Caco-2 (cell line): Measurements from ENCODE around the gene KRT77. TPM values are rescaled to one million over a fixed set of nuclear protein-coding genes. Genes with fewer than 3 reads are reported as not detected.

Experiments used
- BruUV-seq: library from RNA; stranded (reverse); fragments of 400-500 nt; replicated peaks from 2 replicates; lab custom pipeline; 2021; lab: Mats Ljungman, UMichigan
- CTCF ChIA-PET: fragments of 300-600 bp; sonication (Branson Sonifier 250); formaldehyde crosslinking; loops from one replicate; lab custom pipeline; 2022; ENCODE audit warnings: antibody characterized with exemption; lab: Charles Lee
- POLR2A ChIA-PET: fragments of 300-600 bp; sonication (Branson Sonifier 250); formaldehyde crosslinking; loops from one replicate; lab custom pipeline; 2022; ENCODE audit warnings: antibody characterized with exemption; lab: Charles Lee
- DNase-seq, 2 experiments: peaks; one replicate each; pipeline versions ENCODE4 v3.0.0 to v3.0.0-alpha.2; 2020 to 2022
- H3K27me3 ChIP-seq: replicated peaks from 2 replicates; pipeline ENCODE4 v1.6.0; 2011; ENCODE audit warnings: low read length; ENCODE audit not compliant: control insufficient read depth, insufficient read depth
- H3K36me3 ChIP-seq: 2 replicates; pipeline ENCODE4 v1.5.1; 2011; ENCODE audit warnings: low read length; ENCODE audit not compliant: control insufficient read depth, insufficient read depth
- H3K4me1 ChIP-seq: fragments of 250-450 bp; sonication (Bioruptor Pico); 2 replicates; pipeline ENCODE4 v1.5.1; 2020; ENCODE audit warnings: mild to moderate bottlenecking
- H3K4me3 ChIP-seq: 2 replicates; pipeline ENCODE4 v1.5.1; 2011; ENCODE audit warnings: low read depth, mild to moderate bottlenecking, control low read depth, low read length
- H3K9me3 ChIP-seq: fragments of 250-450 bp; sonication (Bioruptor Pico); 2 replicates; pipeline ENCODE4 v1.5.1; 2020; ENCODE audit warnings: mild to moderate bottlenecking, moderate library complexity
- H3K27ac Mint-ChIP-seq: one replicate; pipeline ENCODE4 v1.8.0; 2022; ENCODE audit warnings: mixed read lengths; ENCODE audit not compliant: unreplicated experiment
- H3K27me3 Mint-ChIP-seq: one replicate; pipeline ENCODE4 v1.8.0; 2022; ENCODE audit warnings: mixed read lengths; ENCODE audit not compliant: insufficient read depth, unreplicated experiment
- H3K36me3 Mint-ChIP-seq: one replicate; pipeline ENCODE4 v1.8.0; 2022; ENCODE audit warnings: mild to moderate bottlenecking, mixed read lengths; ENCODE audit not compliant: insufficient read depth, unreplicated experiment
- H3K4me1 Mint-ChIP-seq: one replicate; pipeline ENCODE4 v1.8.0; 2022; ENCODE audit warnings: low read depth, mixed read lengths; ENCODE audit not compliant: unreplicated experiment
- H3K4me3 Mint-ChIP-seq: one replicate; pipeline ENCODE4 v1.8.0; 2022; ENCODE audit warnings: mild to moderate bottlenecking, moderate library complexity, mixed read lengths; ENCODE audit not compliant: unreplicated experiment
- H3K9me3 Mint-ChIP-seq: one replicate; pipeline ENCODE4 v1.8.0; 2022; ENCODE audit warnings: mixed read lengths; ENCODE audit not compliant: unreplicated experiment
- CTCF ChIP-seq, 2 experiments: fragments of 200-600 bp in 1 of 2; IDR thresholded peaks; 1 replicate in 1 of 2; 2 replicates in 1 of 2; pipeline versions ENCODE4 v1.5.1 to v1.8.0; 2011 to 2022; ENCODE audit warnings: antibody characterized with exemption in 1 of 2, control low read depth in 1 of 2, inconsistent platforms in 1 of 2, low read depth in 1 of 2, low read length in 1 of 2, mild to moderate bottlenecking in 1 of 2, moderate library complexity in 1 of 2; ENCODE audit not compliant: insufficient read depth in 1 of 2, severe bottlenecking in 1 of 2, unreplicated experiment in 1 of 2
- intact Hi-C: fragments of 100-400 bp; cut with micrococcal nuclease; formaldehyde crosslinking; loops from one replicate; pipeline ENCODE4 v1.10.0; 2022; ENCODE audit not compliant: unreplicated experiment
- total RNA-seq: library from RNA; stranded (reverse); gene quantifications from 2 replicates; pipeline ENCODE4 v1.2.3, GENCODE V29; 2022

The KRT77 gene
- total RNA-seq, 1 experiment from 2014 or later = not detected

DNA sequence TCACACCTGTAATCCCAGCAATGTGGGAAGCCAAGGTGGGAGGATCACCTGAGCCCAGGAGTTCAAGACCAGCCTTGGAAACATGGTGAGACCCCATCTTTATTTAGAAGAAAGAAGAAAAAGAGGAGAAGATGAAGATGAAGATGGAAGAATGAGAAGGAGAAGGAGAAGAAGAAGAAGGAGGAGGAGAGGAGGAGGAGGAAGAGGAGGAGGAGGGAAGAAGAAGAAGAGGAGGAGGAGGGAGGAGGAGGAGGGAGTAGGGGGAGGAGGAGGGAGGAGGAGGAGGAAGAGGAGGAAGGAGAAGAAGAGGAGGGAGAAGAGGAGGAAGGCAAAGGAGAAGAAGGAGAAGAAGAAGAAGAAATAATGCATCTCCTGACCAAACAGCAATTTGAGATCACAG, 14.1 kb downstream of the KRT77 start:
- no peak overlapping the region for H3K27ac Mint-ChIP-seq
- no peak overlapping the region for H3K4me3 Mint-ChIP-seq
- intact Hi-C loops = no loop called here
- Histone ChIP-seq H3K9me3 (no peaks in the 10 kb centered on the region), H3K4me1 (no peaks in the 10 kb centered on the region), H3K36me3 (no peaks in the 10 kb centered on the region), H3K4me3 (no peak overlapping the region), H3K27me3 (peaks cover 1% of the 10 kb centered on the region; the same call in 1 of the 2 replicates)
- BruUV-seq = no TSS peak
- no peaks in the 10 kb centered on the region for H3K4me1 Mint-ChIP-seq
- peaks cover 22% of the 10 kb centered on the region for H3K27me3 Mint-ChIP-seq
- ChIA-PET POLR2A (no interaction called here), CTCF (no interaction called here)
- no peak for DNase-seq
- no peaks in the 10 kb centered on the region for H3K9me3 Mint-ChIP-seq
- no peaks in the 10 kb centered on the region for H3K36me3 Mint-ChIP-seq
- no peak for TF ChIP-seq CTCF (IDR thresholded peaks at IDR 0.05; ENCODE audit: insufficient read depth in 1 of 2, low read depth in 1 of 2, low read length in 1 of 2, severe bottlenecking in 1 of 2, unreplicated experiment in 1 of 2)

- Mint-ChIP-seq H3K4me1 (no peaks in the 10 kb centered on the region), H3K9me3 (no peaks in the 10 kb centered on the region), H3K27ac (no peak overlapping the region), H3K4me3 (no peak overlapping the region), H3K36me3 (no peaks in the 10 kb centered on the region), H3K27me3 (peaks cover 28% of the 10 kb centered on the region)
- intact Hi-C loops = no loop called here
- ChIA-PET CTCF (no interaction called here), POLR2A (no interaction called here)
- Histone ChIP-seq H3K9me3 (no peaks in the 10 kb centered on the region), H3K4me1 (no peaks in the 10 kb centered on the region), H3K4me3 (no peak overlapping the region), H3K36me3 (no peaks in the 10 kb centered on the region), H3K27me3 (peaks cover 1% of the 10 kb centered on the region; the same call in 1 of the 2 replicates)
- no peak for DNase-seq
- no TSS peak for BruUV-seq
- TF ChIP-seq CTCF (IDR thresholded peaks at IDR 0.05; ENCODE audit: insufficient read depth in 1 of 2, low read depth in 1 of 2, low read length in 1 of 2, severe bottlenecking in 1 of 2, unreplicated experiment in 1 of 2) = no peak
Measured at GRCh38 chr12:52688481-52688880, 14.8 kb downstream of the KRT77 start.

DNA sequence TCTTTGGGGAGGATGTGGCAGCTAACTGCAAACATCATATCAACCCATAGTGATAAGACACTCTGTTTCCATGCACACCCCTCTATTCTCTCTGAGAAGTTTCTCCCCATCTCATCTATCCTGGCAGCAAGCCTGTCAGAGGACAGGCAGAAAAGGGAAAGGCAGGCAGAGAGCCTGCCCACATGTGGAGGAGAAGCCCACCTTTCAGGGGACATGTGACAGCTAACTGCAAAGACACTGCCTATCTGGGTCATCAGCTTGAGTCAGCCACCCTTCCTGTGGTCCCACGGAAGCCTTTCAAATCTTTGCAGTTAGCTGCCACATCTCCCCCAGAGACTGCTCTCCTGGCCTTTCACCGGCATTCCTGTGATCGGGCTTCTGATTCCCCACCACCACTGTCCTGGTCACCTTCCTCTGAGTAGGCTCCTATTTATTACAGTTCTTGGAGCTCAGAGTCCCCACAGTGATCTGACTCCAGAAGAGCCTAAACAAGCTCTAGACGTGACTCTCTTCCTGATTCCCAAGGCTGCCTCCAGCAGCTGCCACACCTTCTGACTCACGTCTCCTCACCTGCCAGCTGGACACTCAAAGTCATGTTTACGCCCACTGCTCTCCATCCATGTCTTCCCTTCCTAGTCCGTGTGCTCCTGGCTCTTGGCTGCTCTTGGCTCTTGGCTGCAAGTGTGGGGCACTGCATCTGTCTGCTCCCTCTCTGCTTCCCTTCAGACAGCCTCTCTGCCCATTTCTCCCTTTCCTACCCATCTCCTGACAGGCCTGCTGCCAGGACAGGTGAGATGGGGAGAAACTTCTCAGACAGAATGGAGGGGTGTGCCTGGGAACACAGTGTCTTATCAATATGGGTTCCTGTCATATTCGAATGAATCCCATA, 15.6 kb downstream of the KRT77 start:
- Mint-ChIP-seq H3K27me3 (peaks cover 23% of the 10 kb centered on the region), H3K27ac (no peak overlapping the region), H3K36me3 (no peaks in the 10 kb centered on the region), H3K9me3 (no peaks in the 10 kb centered on the region), H3K4me3 (no peak overlapping the region), H3K4me1 (no peaks in the 10 kb centered on the region)
- H3K4me1 ChIP-seq = no peaks in the 10 kb centered on the region
- POLR2A ChIA-PET = no interaction called here
- no TSS peak for BruUV-seq
- H3K36me3 ChIP-seq = no peaks in the 10 kb centered on the region
- no peaks in the 10 kb centered on the region for H3K9me3 ChIP-seq
- DNase-seq = no peak
- TF ChIP-seq CTCF (IDR thresholded peaks at IDR 0.05; ENCODE audit: insufficient read depth in 1 of 2, low read depth in 1 of 2, low read length in 1 of 2, severe bottlenecking in 1 of 2, unreplicated experiment in 1 of 2) = no peak
- CTCF ChIA-PET = interaction anchor here (0.5 kb wide), 1 partner anchor 21 kb away, joined by 4 read pairs; no protein-coding TSS in a partner anchor
- no peak overlapping the region for H3K4me3 ChIP-seq
- peaks cover 1% of the 10 kb centered on the region; the same call in 1 of the 2 replicates for H3K27me3 ChIP-seq
- intact Hi-C loops = no loop called here
